NB4 (cell line): ENCODE results near the gene DRC7.

Experiments used
- CTCF ChIP-seq: IDR thresholded peaks from one replicate; pipeline ENCODE4 v1.5.1; 2012; ENCODE audit warnings: low read depth, low read length
- MAX ChIP-seq: IDR thresholded peaks from 2 replicates; pipeline ENCODE4 v1.6.1; 2011; ENCODE audit warnings: low read depth, low read length
- POLR2A ChIP-seq: IDR thresholded peaks from 2 replicates; pipeline ENCODE4 v1.6.1; 2011; ENCODE audit warnings: mild to moderate bottlenecking; ENCODE audit not compliant: insufficient read length; ENCODE audit errors: extremely low read depth

- TF ChIP-seq POLR2A, result no peak
- no peak for TF ChIP-seq CTCF
- TF ChIP-seq MAX, result no peak
These were observed 28.0 kb downstream of the DRC7 start for GRCh38 chr16:57722651-57723050.
